GM12801 (cell line): ENCODE measurements around the gene OLIG1.

Source experiments
- CTCF ChIP-seq: IDR thresholded peaks from one replicate; pipeline ENCODE4 v1.5.1; 2011; ENCODE audit warnings: control low read depth; ENCODE audit not compliant: insufficient read length; ENCODE audit errors: extremely low read depth

The OLIG1 gene

GRCh38 chr21:33024201-33025103 lies 45.5 kb upstream of the OLIG1 start:
- no peak for TF ChIP-seq CTCF

- TF ChIP-seq CTCF: no peak
These were observed 44.8 kb upstream of the OLIG1 start for GRCh38 chr21:33025106-33025488.

- TF ChIP-seq CTCF: no peak
These were observed 44.2 kb upstream of the OLIG1 start, which contains the start of gene OLIG2 for GRCh38 chr21:33025489-33026442. TSS of gene OLIG2 (plus strand) at chr21:33025935. CDS start at chr21:33026863, 928 bp downstream.

- no peak for TF ChIP-seq CTCF
These were observed 43.5 kb upstream of the OLIG1 start for GRCh38 chr21:33026443-33026858.

GRCh38 chr21:33026878-33027400 lies 43.0 kb upstream of the OLIG1 start:
- no peak for TF ChIP-seq CTCF

GRCh38 chr21:33027401-33028286 lies 42.3 kb upstream of the OLIG1 start:
- no peak for TF ChIP-seq CTCF
